ENCODE measurements around the gene PTPN12.

Gene PTPN12

GRCh38 chr7:77542895-77543294 is 5.8 kb downstream of the PTPN12 start:
- DNase-seq: no peak
- H3K27me3 ChIP-seq: no peaks in the 10 kb centered on the region
- H3K36me3 ChIP-seq: no peaks in the 10 kb centered on the region
- no peaks in the 10 kb centered on the region for H3K4me1 ChIP-seq
- TF ChIP-seq CTCF (IDR thresholded peaks at IDR 0.05; ENCODE audit: low read depth, low read length): no peak
- no peaks in the 10 kb centered on the region for H3K9me3 ChIP-seq
- no peak overlapping the region for H3K4me3 ChIP-seq (ENCODE audit: low read depth, low read length)

GRCh38 chr7:77543910-77544309 is 6.8 kb downstream of the PTPN12 start:
- no peak for TF ChIP-seq CTCF (IDR thresholded peaks at IDR 0.05; ENCODE audit: low read depth, low read length)
- H3K4me1 ChIP-seq: no peaks in the 10 kb centered on the region
- H3K4me3 ChIP-seq (ENCODE audit: low read depth, low read length): no peak overlapping the region
- H3K36me3 ChIP-seq: no peaks in the 10 kb centered on the region
- H3K9me3 ChIP-seq: no peaks in the 10 kb centered on the region
- no peak for DNase-seq
- no peaks in the 10 kb centered on the region for H3K27me3 ChIP-seq

GRCh38 chr7:77544518-77544917 is 7.4 kb downstream of the PTPN12 start:
- Histone ChIP-seq H3K4me1 (no peaks in the 10 kb centered on the region), H3K36me3 (no peaks in the 10 kb centered on the region), H3K9me3 (no peaks in the 10 kb centered on the region), H3K27me3 (no peaks in the 10 kb centered on the region), H3K4me3 (ENCODE audit: low read depth, low read length) (no peak overlapping the region)
- no peak for DNase-seq
- TF ChIP-seq CTCF (IDR thresholded peaks at IDR 0.05; ENCODE audit: low read depth, low read length): no peak

GRCh38 chr7:77548206-77548605 is 11.1 kb downstream of the PTPN12 start:
- Histone ChIP-seq H3K4me1 (no peaks in the 10 kb centered on the region), H3K27me3 (no peaks in the 10 kb centered on the region), H3K36me3 (no peaks in the 10 kb centered on the region), H3K4me3 (ENCODE audit: low read depth, low read length) (no peak overlapping the region), H3K9me3 (no peaks in the 10 kb centered on the region)
- no peak for TF ChIP-seq CTCF (IDR thresholded peaks at IDR 0.05; ENCODE audit: low read depth, low read length)
- DNase-seq: no peak

GRCh38 chr7:77549106-77549870 is 12.2 kb downstream of the PTPN12 start:
- DNase-seq: no peak

More at GRCh38 chr7:77549106-77549870, 12.2 kb downstream of the PTPN12 start:
- H3K9me3 ChIP-seq: no peaks in the 10 kb centered on the region
- H3K4me3 ChIP-seq (ENCODE audit: low read depth, low read length): no peak overlapping the region
- no peaks in the 10 kb centered on the region for H3K27me3 ChIP-seq
- no peak for TF ChIP-seq CTCF (IDR thresholded peaks at IDR 0.05; ENCODE audit: low read depth, low read length)
- no peaks in the 10 kb centered on the region for H3K4me1 ChIP-seq
- no peaks in the 10 kb centered on the region for H3K36me3 ChIP-seq

Measured in BE2C (cell line).